ENCODE measurements around the gene FNBP1.

GRCh38 chr9:130053504-130054324, 10.7 kb upstream of the FNBP1 start, which contains the start of gene GPR107:
- TF ChIP-seq BACH2 (CRISPR knock-in tag; IDR thresholded peaks at IDR 0.05; ENCODE audit: borderline replicate concordance) (no peak), PATZ1 (CRISPR knock-in tag; IDR thresholded peaks at IDR 0.05; ENCODE audit: borderline replicate concordance) (no peak), ARNTL (CRISPR knock-in tag; IDR thresholded peaks at IDR 0.05; ENCODE audit: borderline replicate concordance, low read depth) (no peak), ZFP30 (CRISPR knock-in tag; IDR thresholded peaks at IDR 0.05) (no peak), GLIS3 (CRISPR knock-in tag; IDR thresholded peaks at IDR 0.05) (no peak)

All from SK-N-SH treated with all-trans-retinoic acid at 6 μM for 48 hours (cell line).